Panc1 (cell line): ENCODE results near the gene USP31.

ENCODE experiments used
- POLR2AphosphoS5 ChIP-seq: IDR thresholded peaks from 2 replicates; pipeline ENCODE4 v1.6.1; 2012; ENCODE audit warnings: mild to moderate bottlenecking, low read depth, low read length, moderate library complexity
- SIN3A ChIP-seq: IDR thresholded peaks from 2 replicates; pipeline ENCODE4 v1.6.1; 2012; ENCODE audit warnings: low read depth, mild to moderate bottlenecking, low read length, moderate library complexity, borderline replicate concordance; ENCODE audit not compliant: insufficient read depth
- TF ChIP-seq, protein P1 (sequence below): fragments of 450-650 bp; IDR thresholded peaks from 2 replicates; pipeline ENCODE4 v1.5.1; 2017; ENCODE audit warnings: mild to moderate bottlenecking

DNA sequence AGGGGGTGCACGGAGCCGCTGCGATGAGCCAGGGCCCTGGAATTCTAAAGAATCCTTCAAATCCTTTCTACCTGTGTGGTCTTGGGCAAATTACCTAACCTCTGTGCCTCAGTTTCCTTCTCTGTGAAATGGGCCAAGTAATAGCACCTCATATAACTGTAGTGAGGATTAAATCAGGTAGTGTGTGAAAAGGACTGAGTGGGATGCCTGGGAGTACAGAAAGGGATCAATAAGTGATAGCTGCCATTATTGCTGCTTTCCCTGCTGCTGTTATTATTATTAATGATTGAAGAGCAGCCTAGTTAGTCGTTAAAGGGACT lies 34.3 kb upstream of the USP31 start:
- TF ChIP-seq POLR2AphosphoS5 (no peak), SIN3A (no peak)
- TF ChIP-seq, protein P1, sequence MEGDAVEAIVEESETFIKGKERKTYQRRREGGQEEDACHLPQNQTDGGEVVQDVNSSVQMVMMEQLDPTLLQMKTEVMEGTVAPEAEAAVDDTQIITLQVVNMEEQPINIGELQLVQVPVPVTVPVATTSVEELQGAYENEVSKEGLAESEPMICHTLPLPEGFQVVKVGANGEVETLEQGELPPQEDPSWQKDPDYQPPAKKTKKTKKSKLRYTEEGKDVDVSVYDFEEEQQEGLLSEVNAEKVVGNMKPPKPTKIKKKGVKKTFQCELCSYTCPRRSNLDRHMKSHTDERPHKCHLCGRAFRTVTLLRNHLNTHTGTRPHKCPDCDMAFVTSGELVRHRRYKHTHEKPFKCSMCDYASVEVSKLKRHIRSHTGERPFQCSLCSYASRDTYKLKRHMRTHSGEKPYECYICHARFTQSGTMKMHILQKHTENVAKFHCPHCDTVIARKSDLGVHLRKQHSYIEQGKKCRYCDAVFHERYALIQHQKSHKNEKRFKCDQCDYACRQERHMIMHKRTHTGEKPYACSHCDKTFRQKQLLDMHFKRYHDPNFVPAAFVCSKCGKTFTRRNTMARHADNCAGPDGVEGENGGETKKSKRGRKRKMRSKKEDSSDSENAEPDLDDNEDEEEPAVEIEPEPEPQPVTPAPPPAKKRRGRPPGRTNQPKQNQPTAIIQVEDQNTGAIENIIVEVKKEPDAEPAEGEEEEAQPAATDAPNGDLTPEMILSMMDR, result no peak
